HG03280 (cell line): Measurements from ENCODE around the gene RELN.

Experiments
- ATAC-seq: cut with Tn5 transposase; IDR thresholded peaks from one replicate; pipeline ENCODE4 v1.9.1; 2021; ENCODE audit warnings: mild to moderate bottlenecking, moderate library complexity; ENCODE audit not compliant: unreplicated experiment

The RELN gene

GRCh38 chr7:103690242-103690974 is 299.1 kb downstream of the RELN start:
- no peak for ATAC-seq

- ATAC-seq = no peak
Measured at GRCh38 chr7:103689255-103689654, 300.2 kb downstream of the RELN start.

GRCh38 chr7:103687951-103688350 is 301.5 kb downstream of the RELN start:
- ATAC-seq = no peak

GRCh38 chr7:103687272-103687671 is 302.2 kb downstream of the RELN start:
- no peak for ATAC-seq

GRCh38 chr7:103686763-103687162 is 302.7 kb downstream of the RELN start:
- no peak for ATAC-seq

- no peak for ATAC-seq
Measured at GRCh38 chr7:103686064-103686463, 303.4 kb downstream of the RELN start.

GRCh38 chr7:103685646-103686045 is 303.8 kb downstream of the RELN start:
- no peak for ATAC-seq

- no peak for ATAC-seq
Measured at GRCh38 chr7:103683348-103683747, 306.1 kb downstream of the RELN start.

- no peak for ATAC-seq
Measured at GRCh38 chr7:103680161-103681144, 309.0 kb downstream of the RELN start.

GRCh38 chr7:103679151-103680132 is 310.0 kb downstream of the RELN start:
- no peak for ATAC-seq

- ATAC-seq = no peak
Measured at GRCh38 chr7:103668279-103668941, 321.0 kb downstream of the RELN start.

GRCh38 chr7:103666326-103666725 is 323.1 kb downstream of the RELN start:
- ATAC-seq = no peak

- ATAC-seq = no peak
Measured at GRCh38 chr7:103664577-103664976, 324.9 kb downstream of the RELN start.

GRCh38 chr7:103660455-103661371 is 328.7 kb downstream of the RELN start:
- no peak for ATAC-seq

- ATAC-seq = no peak
Measured at GRCh38 chr7:103658055-103659005, 331.1 kb downstream of the RELN start.

- ATAC-seq = no peak
Measured at GRCh38 chr7:103657474-103657894, 332.0 kb downstream of the RELN start.

- no peak for ATAC-seq
Measured at GRCh38 chr7:103656221-103656620, 333.2 kb downstream of the RELN start.
